ENCODE data around the gene RAVER1. TPM values are rescaled to one million over a fixed set of nuclear protein-coding genes. Genes with fewer than 3 reads are reported as not detected.

The RAVER1 gene
- total and polyA plus RNA-seq, 4 donors = 7.9 to 24.0 (median 17.2) TPM

- H3K27me3 ChIP-seq (ENCODE audit: control insufficient read depth in 1 of 2, insufficient read depth in 2 of 2, low read length in 1 of 2) = no peaks in the 10 kb centered on the region
- no peaks in the 10 kb centered on the region for H3K36me3 ChIP-seq (ENCODE audit: control insufficient read depth in 1 of 2, insufficient read depth in 2 of 2, low read length in 1 of 2)
- peak; percentile 93 to 94 for DNase-seq
- 7 to 9% methylated on average over 51 of the region's 51 CpGs for WGBS, 2 donors
- ATAC-seq (ENCODE audit: low FRiP score) = peak; percentile 83
- H3K9me3 ChIP-seq (ENCODE audit: control insufficient read depth, low read length) = no peaks in the 10 kb centered on the region
- H3K4me3 ChIP-seq (ENCODE audit: low read length in 2 of 2) = no peak within 1 kb of the TSS
- no peak within 1 kb of the TSS for H3K27ac ChIP-seq (ENCODE audit: low read depth in 1 of 2, low read length in 2 of 2)
- intact Hi-C loops (cut with DNase I) = no loop called here
- H3K4me1 ChIP-seq (ENCODE audit: control insufficient read depth in 1 of 2, insufficient read depth in 2 of 2, low read length in 2 of 2) = no peaks in the 10 kb centered on the region
These were observed 62.5 kb downstream of the RAVER1 start, which contains the start of gene ICAM1 for GRCh38 chr19:10270616-10271394. TSS of gene ICAM1 (plus strand) at chr19:10271120. CDS start at chr19:10271160, 40 bp downstream.

GRCh38 chr19:10270180-10270615 is 63.1 kb downstream of the RAVER1 start:
- no peak overlapping the region for H3K4me3 ChIP-seq (ENCODE audit: low read length in 2 of 2)
- no peaks in the 10 kb centered on the region for H3K4me1 ChIP-seq (ENCODE audit: control insufficient read depth in 1 of 2, insufficient read depth in 2 of 2, low read length in 2 of 2)
- DNase-seq (peak; percentile 91 to 92), ATAC-seq (ENCODE audit: low FRiP score) (peak; percentile 74)
- WGBS, 2 donors = 4 to 6% methylated on average over 35 to 37 of the region's 37 CpGs
- H3K36me3 ChIP-seq (ENCODE audit: control insufficient read depth in 1 of 2, insufficient read depth in 2 of 2, low read length in 1 of 2) = no peaks in the 10 kb centered on the region
- intact Hi-C loops (cut with DNase I) = no loop called here
- no peaks in the 10 kb centered on the region for H3K27me3 ChIP-seq (ENCODE audit: control insufficient read depth in 1 of 2, insufficient read depth in 2 of 2, low read length in 1 of 2)
- no peaks in the 10 kb centered on the region for H3K9me3 ChIP-seq (ENCODE audit: control insufficient read depth, low read length)
- H3K27ac ChIP-seq (ENCODE audit: low read depth in 1 of 2, low read length in 2 of 2) = no peak overlapping the region

- no peak overlapping the region for H3K27ac ChIP-seq (ENCODE audit: low read depth in 1 of 2, low read length in 2 of 2)
- H3K4me1 ChIP-seq (ENCODE audit: control insufficient read depth in 1 of 2, insufficient read depth in 2 of 2, low read length in 2 of 2) = no peaks in the 10 kb centered on the region
- no peaks in the 10 kb centered on the region for H3K27me3 ChIP-seq (ENCODE audit: control insufficient read depth in 1 of 2, insufficient read depth in 2 of 2, low read length in 1 of 2)
- WGBS, 2 donors = 3 to 4% methylated on average over 58 to 59 of the region's 59 CpGs
- intact Hi-C loops (cut with DNase I) = loop anchor here (1.0 to 2.0 kb wide), 2 partner anchors 119 to 121 kb away; no protein-coding TSS in a partner anchor
- DNase-seq (peak; percentile 92 to 95), ATAC-seq (ENCODE audit: low FRiP score) (peak; percentile 90)
- no peaks in the 10 kb centered on the region for H3K36me3 ChIP-seq (ENCODE audit: control insufficient read depth in 1 of 2, insufficient read depth in 2 of 2, low read length in 1 of 2)
- H3K9me3 ChIP-seq (ENCODE audit: control insufficient read depth, low read length) = no peaks in the 10 kb centered on the region
- no peak overlapping the region for H3K4me3 ChIP-seq (ENCODE audit: low read length in 2 of 2)
These were observed 63.8 kb downstream of the RAVER1 start for GRCh38 chr19:10269333-10270179.

GRCh38 chr19:10268071-10268470 is 65.3 kb downstream of the RAVER1 start:
- no peaks in the 10 kb centered on the region for H3K27me3 ChIP-seq (ENCODE audit: control insufficient read depth in 1 of 2, insufficient read depth in 2 of 2, low read length in 1 of 2)
- H3K27ac ChIP-seq (ENCODE audit: low read depth in 1 of 2, low read length in 2 of 2) = no peak overlapping the region
- 74 to 80% methylated on average over 6 of the region's 6 CpGs for WGBS, 2 donors
- ATAC-seq (ENCODE audit: low FRiP score) (no peak), DNase-seq (no peak)
- no peaks in the 10 kb centered on the region for H3K9me3 ChIP-seq (ENCODE audit: control insufficient read depth, low read length)
- H3K4me1 ChIP-seq (ENCODE audit: control insufficient read depth in 1 of 2, insufficient read depth in 2 of 2, low read length in 2 of 2) = no peaks in the 10 kb centered on the region
- intact Hi-C loops (cut with DNase I) = loop anchor here in 1 of 2 donors (2.0 kb wide), 1 partner anchor 121 kb away; no protein-coding TSS in a partner anchor
- no peaks in the 10 kb centered on the region for H3K36me3 ChIP-seq (ENCODE audit: control insufficient read depth in 1 of 2, insufficient read depth in 2 of 2, low read length in 1 of 2)
- no peak overlapping the region for H3K4me3 ChIP-seq (ENCODE audit: low read length in 2 of 2)

GRCh38 chr19:10266706-10267105 is 66.6 kb downstream of the RAVER1 start:
- intact Hi-C loops (cut with DNase I) = no loop called here
- Histone ChIP-seq H3K27ac (ENCODE audit: low read depth in 1 of 2, low read length in 2 of 2) (no peak overlapping the region), H3K9me3 (ENCODE audit: control insufficient read depth, low read length) (no peaks in the 10 kb centered on the region), H3K36me3 (ENCODE audit: control insufficient read depth in 1 of 2, insufficient read depth in 2 of 2, low read length in 1 of 2) (no peaks in the 10 kb centered on the region), H3K27me3 (ENCODE audit: control insufficient read depth in 1 of 2, insufficient read depth in 2 of 2, low read length in 1 of 2) (no peaks in the 10 kb centered on the region), H3K4me1 (ENCODE audit: control insufficient read depth in 1 of 2, insufficient read depth in 2 of 2, low read length in 2 of 2) (no peaks in the 10 kb centered on the region), H3K4me3 (ENCODE audit: low read length in 2 of 2) (no peak overlapping the region)
- 86 to 91% methylated on average over 7 of the region's 7 CpGs for WGBS, 2 donors
- DNase-seq (no peak), ATAC-seq (ENCODE audit: low FRiP score) (no peak)

Other genes starting within 250 kb of the RAVER1 start
- 10 to 100 TPM; 32.1 to 50.5 TPM for gene SHFL, start 247.2 kb downstream of the RAVER1 start, total RNA-seq
- 10 to 100 TPM; 20.3 to 70.2 TPM for gene SHFL, start 247.2 kb downstream of the RAVER1 start, polyA plus RNA-seq
- gene ANGPTL6, start 230.9 kb downstream of the RAVER1 start, total RNA-seq = under 1 TPM; 0.19 to 0.24 TPM
- gene ANGPTL6, start 230.9 kb downstream of the RAVER1 start, polyA plus RNA-seq = under 1 TPM; 0.41 to 0.63 TPM
- 10 to 100 TPM; 24.3 to 30.9 TPM for gene PPAN, start 227.2 kb downstream of the RAVER1 start, total RNA-seq
- gene PPAN, start 227.2 kb downstream of the RAVER1 start, polyA plus RNA-seq = 10 to 100 TPM; 13.1 to 24.7 TPM
- gene P2RY11, start 221.8 kb downstream of the RAVER1 start, total RNA-seq = 10 to 100 TPM in 1 of 2 donors, 1 to 10 TPM in 1; 9.7 to 10.5 TPM
- gene P2RY11, start 221.8 kb downstream of the RAVER1 start, polyA plus RNA-seq = 10 to 100 TPM in 1 of 2 donors, 1 to 10 TPM in 1; 5.3 to 16.0 TPM
- gene EIF3G, start 213.6 kb downstream of the RAVER1 start, total RNA-seq = 100 to 1,000 TPM; 143 to 176 TPM
- gene EIF3G, start 213.6 kb downstream of the RAVER1 start, polyA plus RNA-seq = 100 to 1,000 TPM; 162 to 319 TPM
- 10 to 100 TPM; 59.6 to 89.0 TPM for gene DNMT1, start 138.6 kb downstream of the RAVER1 start, total RNA-seq
- 10 to 100 TPM in 1 of 2 donors, 1 to 10 TPM in 1; 7.1 to 32.7 TPM for gene DNMT1, start 138.6 kb downstream of the RAVER1 start, polyA plus RNA-seq
- gene S1PR2, start 102.2 kb downstream of the RAVER1 start, total RNA-seq = 10 to 100 TPM in 1 of 2 donors, 1 to 10 TPM in 1; 9.8 to 14.3 TPM
- gene S1PR2, start 102.2 kb downstream of the RAVER1 start, polyA plus RNA-seq = 1 to 10 TPM; 3.3 to 4.2 TPM
- 10 to 100 TPM; 22.7 to 25.4 TPM for gene MRPL4, start 81.3 kb downstream of the RAVER1 start, total RNA-seq
- 10 to 100 TPM; 27.4 to 38.2 TPM for gene MRPL4, start 81.3 kb downstream of the RAVER1 start, polyA plus RNA-seq
- 10 to 100 TPM; 41.2 to 43.6 TPM for gene ICAM1, start 62.4 kb downstream of the RAVER1 start, total RNA-seq
- 1 to 10 TPM; 4.0 to 6.0 TPM for gene ICAM1, start 62.4 kb downstream of the RAVER1 start, polyA plus RNA-seq
- 1 to 10 TPM in 1 of 2 donors, under 1 TPM in 1; 0.93 to 2.8 TPM for gene ICAM4, start 46.6 kb downstream of the RAVER1 start, total RNA-seq
- gene ICAM4, start 46.6 kb downstream of the RAVER1 start, polyA plus RNA-seq = not detected
- gene ICAM5, start 43.6 kb downstream of the RAVER1 start, total RNA-seq = 1 to 10 TPM; 1.3 to 2.5 TPM
- under 1 TPM in 1 of 2 donors, not detected in 1; 0.10 TPM for gene ICAM5, start 43.6 kb downstream of the RAVER1 start, polyA plus RNA-seq
- gene ZGLP1, start 23.7 kb downstream of the RAVER1 start, total RNA-seq = 1 to 10 TPM; 1.3 to 3.1 TPM
- 10 to 100 TPM in 1 of 2 donors, 1 to 10 TPM in 1; 2.1 to 22.4 TPM for gene ZGLP1, start 23.7 kb downstream of the RAVER1 start, polyA plus RNA-seq
- gene FDX2, start 17.5 kb downstream of the RAVER1 start, total RNA-seq = 10 to 100 TPM in 1 of 2 donors, 1 to 10 TPM in 1; 7.5 to 17.3 TPM
- 10 to 100 TPM; 25.8 to 26.0 TPM for gene FDX2, start 17.5 kb downstream of the RAVER1 start, polyA plus RNA-seq
- gene ICAM3, start 6.1 kb upstream of the RAVER1 start, total RNA-seq = 10 to 100 TPM; 10.1 to 10.5 TPM
- gene ICAM3, start 6.1 kb upstream of the RAVER1 start, polyA plus RNA-seq = 1 to 10 TPM; 6.3 to 7.8 TPM
- gene TYK2, start 47.0 kb upstream of the RAVER1 start, total RNA-seq = 100 to 1,000 TPM in 1 of 2 donors, 10 to 100 TPM in 1; 84.5 to 128 TPM
- 100 to 1,000 TPM in 1 of 2 donors, 10 to 100 TPM in 1; 33.2 to 253 TPM for gene TYK2, start 47.0 kb upstream of the RAVER1 start, polyA plus RNA-seq
- 100 to 1,000 TPM; 124 to 146 TPM for gene CDC37, start 70.0 kb upstream of the RAVER1 start, total RNA-seq
- gene CDC37, start 70.0 kb upstream of the RAVER1 start, polyA plus RNA-seq = 100 to 1,000 TPM; 121 to 260 TPM
- 10 to 100 TPM; 12.3 to 30.2 TPM for gene PDE4A, start 87.0 kb upstream of the RAVER1 start, total RNA-seq
- 10 to 100 TPM in 1 of 2 donors, 1 to 10 TPM in 1; 8.6 to 13.6 TPM for gene PDE4A, start 87.0 kb upstream of the RAVER1 start, polyA plus RNA-seq
- gene KEAP1, start 169.8 kb upstream of the RAVER1 start, total RNA-seq = 10 to 100 TPM; 43.6 to 62.8 TPM
- gene KEAP1, start 169.8 kb upstream of the RAVER1 start, polyA plus RNA-seq = 10 to 100 TPM; 30.9 to 56.2 TPM
- under 1 TPM; 0.39 to 0.99 TPM for gene S1PR5, start 183.9 kb upstream of the RAVER1 start, total RNA-seq
- 1 to 10 TPM; 1.3 to 1.6 TPM for gene S1PR5, start 183.9 kb upstream of the RAVER1 start, polyA plus RNA-seq
- gene ATG4D, start 210.4 kb upstream of the RAVER1 start, total RNA-seq = 10 to 100 TPM; 14.0 to 17.2 TPM
- gene ATG4D, start 210.4 kb upstream of the RAVER1 start, polyA plus RNA-seq = 10 to 100 TPM; 17.7 to 42.6 TPM
- 10 to 100 TPM; 15.8 to 18.9 TPM for gene KRI1, start 232.5 kb upstream of the RAVER1 start, total RNA-seq
- gene KRI1, start 232.5 kb upstream of the RAVER1 start, polyA plus RNA-seq = 10 to 100 TPM in 1 of 2 donors, 1 to 10 TPM in 1; 6.4 to 41.0 TPM
- gene CDKN2D, start 235.4 kb upstream of the RAVER1 start, total RNA-seq = 10 to 100 TPM; 11.8 to 19.2 TPM
- 10 to 100 TPM; 17.9 to 23.0 TPM for gene CDKN2D, start 235.4 kb upstream of the RAVER1 start, polyA plus RNA-seq